KOPT-K1 (cell line): ENCODE results near the gene DIAPH2.

Experiments used
- H3K27ac ChIP-seq: fragments of 200-600 bp; sonication (generic); 2 replicates; pipeline ENCODE4 v1.5.1; 2016; ENCODE audit warnings: antibody characterized with exemption, mild to moderate bottlenecking, low read depth, low read length; ENCODE audit not compliant: poor library complexity, severe bottlenecking
- H3K36me3 ChIP-seq: fragments of 200-600 bp; sonication (generic); 2 replicates; pipeline ENCODE4 v1.5.1; 2017; ENCODE audit warnings: antibody characterized with exemption, mild to moderate bottlenecking, low read length, moderate library complexity; ENCODE audit not compliant: insufficient read depth
- H3K9me3 ChIP-seq: fragments of 200-600 bp; sonication (generic); 2 replicates; pipeline ENCODE4 v1.5.1; 2017; ENCODE audit warnings: antibody characterized with exemption, low read length, mild to moderate bottlenecking; ENCODE audit not compliant: insufficient read depth, poor library complexity, severe bottlenecking

DIAPH2 gene

DNA sequence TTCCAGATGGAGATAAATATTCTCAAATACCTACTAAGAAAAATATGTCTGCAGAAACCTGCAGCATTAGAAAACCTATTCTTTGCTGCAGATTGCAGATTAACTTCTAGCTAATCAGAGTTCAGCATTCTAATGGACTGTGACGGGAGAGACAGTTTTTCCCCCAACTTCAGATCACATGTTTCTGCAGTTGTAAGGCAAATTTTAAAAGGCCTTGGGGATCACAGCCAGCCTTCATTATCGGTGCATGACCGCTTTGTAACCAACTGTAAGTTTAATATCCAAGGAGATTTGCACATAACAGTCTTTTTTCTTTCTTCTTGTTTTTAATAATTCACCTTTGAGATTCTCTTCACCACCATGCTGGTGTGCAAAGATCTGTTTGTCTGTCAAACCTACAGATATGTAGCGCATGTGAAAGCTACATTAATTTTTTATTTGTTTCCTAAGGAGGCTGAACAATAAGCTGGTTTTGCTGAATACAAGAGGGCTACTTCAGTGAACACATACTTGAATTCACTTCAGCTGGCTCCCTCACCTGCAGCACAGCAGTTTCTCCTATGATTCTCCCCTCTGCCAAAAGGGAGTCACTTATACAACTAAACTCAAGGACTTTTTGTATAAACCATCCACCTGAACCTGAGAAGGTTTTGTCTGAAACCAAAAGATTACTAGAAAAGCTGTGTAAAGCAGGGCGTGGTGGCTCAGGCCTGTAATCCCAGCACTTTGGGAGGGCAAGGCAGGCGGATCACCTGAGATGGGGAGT lies 687.5 kb downstream of the DIAPH2 start:
- H3K27ac ChIP-seq = no peak overlapping the region
- H3K9me3 ChIP-seq = no peaks in the 10 kb centered on the region
- no peaks in the 10 kb centered on the region for H3K36me3 ChIP-seq

DNA sequence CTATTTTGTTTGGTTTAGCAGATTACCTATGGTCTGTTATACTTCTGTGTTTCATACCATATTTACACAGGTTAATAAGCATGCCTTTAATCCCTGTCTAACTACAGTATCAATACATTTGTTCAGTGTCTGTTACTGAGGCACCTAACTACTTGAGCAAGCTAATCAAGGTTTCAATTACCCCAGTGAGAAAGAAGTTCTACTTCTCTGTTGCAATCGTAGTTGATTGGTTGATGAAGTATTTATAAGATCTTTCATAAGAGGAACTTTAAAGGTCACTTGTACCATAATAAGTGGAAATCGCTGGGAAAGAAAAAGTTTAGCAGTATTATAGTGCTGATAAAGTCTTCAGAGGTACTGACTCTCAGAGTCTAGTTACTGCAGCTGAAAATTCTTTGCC lies 689.6 kb downstream of the DIAPH2 start:
- no peak overlapping the region for H3K27ac ChIP-seq

GRCh38 chrX:97380200-97380599 lies 695.6 kb downstream of the DIAPH2 start:
- H3K27ac ChIP-seq = no peak overlapping the region
- no peaks in the 10 kb centered on the region for H3K36me3 ChIP-seq
- H3K9me3 ChIP-seq = no peaks in the 10 kb centered on the region

More for the DNA sequence above, 689.6 kb downstream of the DIAPH2 start:
- Histone ChIP-seq H3K36me3 (no peaks in the 10 kb centered on the region), H3K9me3 (no peaks in the 10 kb centered on the region)

- no peaks in the 10 kb centered on the region; the same call in 1 of the 2 replicates for H3K36me3 ChIP-seq
- H3K27ac ChIP-seq = no peak overlapping the region
- H3K9me3 ChIP-seq = no peaks in the 10 kb centered on the region
Measured at GRCh38 chrX:97384685-97385084, 700.0 kb downstream of the DIAPH2 start.

GRCh38 chrX:97387004-97387403 lies 702.4 kb downstream of the DIAPH2 start:
- H3K36me3 ChIP-seq = no peaks in the 10 kb centered on the region; the same call in 1 of the 2 replicates

GRCh38 chrX:97389761-97390192 lies 705.1 kb downstream of the DIAPH2 start:
- no peak overlapping the region for H3K27ac ChIP-seq
- no peaks in the 10 kb centered on the region; the same call in 1 of the 2 replicates for H3K36me3 ChIP-seq
- no peaks in the 10 kb centered on the region for H3K9me3 ChIP-seq

More at GRCh38 chrX:97387004-97387403, 702.4 kb downstream of the DIAPH2 start:
- H3K9me3 ChIP-seq = no peaks in the 10 kb centered on the region
- H3K27ac ChIP-seq = no peak overlapping the region

DNA sequence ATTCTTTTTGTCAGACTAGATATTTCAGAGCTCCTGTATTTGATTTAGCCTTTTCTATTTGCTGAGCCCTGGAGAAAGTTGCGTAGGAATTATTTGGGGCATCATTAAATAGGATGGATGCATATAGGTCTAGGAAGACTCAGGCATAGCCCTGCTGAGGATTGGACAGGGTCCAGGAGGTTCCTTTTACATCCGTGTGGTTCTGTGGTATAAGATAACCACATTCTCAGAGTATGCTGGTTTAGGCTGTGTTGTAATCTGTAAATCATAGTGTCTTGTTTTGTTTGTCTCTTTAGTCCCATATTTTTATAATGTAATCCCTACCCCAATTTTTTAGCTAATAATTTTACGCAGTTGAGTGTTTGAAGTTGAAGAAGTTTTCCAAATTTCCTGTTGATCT lies 712.7 kb downstream of the DIAPH2 start:
- Histone ChIP-seq H3K27ac (no peak overlapping the region), H3K36me3 (no peaks in the 10 kb centered on the region), H3K9me3 (no peaks in the 10 kb centered on the region)

DNA sequence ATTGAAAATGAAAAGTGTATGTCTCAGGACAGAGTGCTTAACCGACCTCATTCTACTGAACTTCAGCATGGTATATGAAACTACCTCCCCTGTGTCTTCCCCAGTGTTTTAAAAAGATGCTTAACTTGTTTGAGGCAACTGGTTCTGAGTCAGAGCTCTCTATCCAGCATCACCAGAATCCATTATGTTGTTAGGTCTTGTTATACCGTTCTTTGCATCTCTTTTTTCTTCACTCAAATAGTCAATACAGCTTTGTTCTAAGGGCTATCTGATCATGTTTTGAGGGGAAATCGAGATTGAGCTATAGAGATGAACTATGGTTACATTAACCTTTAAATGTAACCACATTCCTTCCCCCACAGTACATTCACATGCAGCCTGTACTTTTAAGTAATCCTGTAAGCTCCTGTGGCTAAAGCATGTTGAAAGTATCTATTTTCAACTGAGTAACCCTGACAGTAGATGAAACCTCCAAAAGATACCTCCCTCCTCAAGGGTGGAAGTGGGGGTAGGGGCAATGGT lies 713.4 kb downstream of the DIAPH2 start:
- H3K27ac ChIP-seq = no peak overlapping the region
- H3K9me3 ChIP-seq = no peaks in the 10 kb centered on the region
- no peaks in the 10 kb centered on the region for H3K36me3 ChIP-seq

GRCh38 chrX:97399400-97399799 lies 714.8 kb downstream of the DIAPH2 start:
- Histone ChIP-seq H3K9me3 (no peaks in the 10 kb centered on the region), H3K36me3 (no peaks in the 10 kb centered on the region), H3K27ac (no peak overlapping the region)

- Histone ChIP-seq H3K36me3 (no peaks in the 10 kb centered on the region), H3K27ac (no peak overlapping the region), H3K9me3 (no peaks in the 10 kb centered on the region)
Measured at GRCh38 chrX:97400492-97400891, 715.9 kb downstream of the DIAPH2 start.

- Histone ChIP-seq H3K9me3 (no peaks in the 10 kb centered on the region), H3K36me3 (no peaks in the 10 kb centered on the region), H3K27ac (no peak overlapping the region)
Measured at GRCh38 chrX:97401154-97401553, 716.5 kb downstream of the DIAPH2 start.

GRCh38 chrX:97401586-97402136 lies 717.0 kb downstream of the DIAPH2 start:
- no peak overlapping the region for H3K27ac ChIP-seq
- H3K9me3 ChIP-seq = no peaks in the 10 kb centered on the region
- no peaks in the 10 kb centered on the region for H3K36me3 ChIP-seq

GRCh38 chrX:97402333-97402732 lies 717.7 kb downstream of the DIAPH2 start:
- Histone ChIP-seq H3K9me3 (no peaks in the 10 kb centered on the region), H3K27ac (no peak overlapping the region), H3K36me3 (no peaks in the 10 kb centered on the region)

DNA sequence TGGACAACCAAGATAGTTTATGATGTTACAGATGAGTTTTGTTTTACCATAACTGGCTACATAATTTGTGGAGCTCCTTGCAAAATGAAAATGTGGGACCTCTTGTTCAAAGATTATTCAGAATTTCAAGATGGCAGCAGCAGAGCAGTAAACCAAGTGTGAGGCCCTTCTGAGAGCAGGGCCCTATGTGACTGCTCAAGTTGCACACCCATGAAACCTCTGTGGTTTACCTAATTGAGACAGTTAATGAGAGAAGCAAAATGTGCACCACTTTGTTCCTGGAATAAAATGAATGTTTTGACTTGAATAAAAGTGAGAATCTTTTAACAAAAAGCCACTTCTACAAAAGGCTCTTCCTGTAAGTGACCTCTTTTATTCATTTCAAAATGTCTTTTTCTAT lies 718.3 kb downstream of the DIAPH2 start:
- no peaks in the 10 kb centered on the region for H3K9me3 ChIP-seq
- H3K36me3 ChIP-seq = no peaks in the 10 kb centered on the region
- H3K27ac ChIP-seq = no peak overlapping the region

DNA sequence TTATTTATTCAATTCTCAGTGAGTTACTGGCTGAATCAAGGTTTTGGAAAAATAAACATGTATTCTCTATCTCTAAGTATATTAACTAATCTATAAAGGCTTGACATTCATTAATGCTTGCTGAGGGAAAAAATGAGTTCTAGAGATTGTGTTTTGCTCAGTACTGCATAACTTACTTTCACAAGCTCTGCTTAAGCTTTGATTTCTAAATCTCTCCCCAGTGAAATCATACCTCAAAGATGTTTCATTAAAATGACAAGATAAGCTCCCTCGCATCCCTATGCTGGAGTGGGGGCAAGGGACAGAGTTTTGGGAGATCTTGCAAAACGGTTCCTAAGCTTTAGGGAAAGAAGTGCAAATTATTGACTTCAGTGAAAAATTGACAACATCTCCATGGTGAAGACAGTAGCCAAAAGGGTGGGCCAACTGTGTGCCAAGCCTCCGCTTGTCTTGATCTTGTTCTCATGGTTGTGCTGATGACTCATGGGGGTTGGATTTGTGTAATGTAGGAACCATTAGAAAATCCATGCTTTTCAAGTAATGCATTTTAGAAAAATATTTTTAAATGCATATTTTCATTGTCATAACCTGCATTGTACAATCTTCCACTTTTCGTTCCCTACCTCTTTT lies 720.5 kb downstream of the DIAPH2 start:
- no peak overlapping the region for H3K27ac ChIP-seq
- H3K9me3 ChIP-seq = no peaks in the 10 kb centered on the region
- H3K36me3 ChIP-seq = no peaks in the 10 kb centered on the region
